Stomach smooth muscle (tissue), 2 donors: ENCODE data around the gene GALK1.

Source experiments
- H3K27ac ChIP-seq: one replicate; pipeline ENCODE4 v1.7.0; 2013; ENCODE audit warnings: mild to moderate bottlenecking, low read length, inconsistent platforms
- H3K27me3 ChIP-seq, 2 donors: one replicate each; pipeline ENCODE4 v1.7.0; 2013; ENCODE audit warnings: low read length in 2 of 2; ENCODE audit not compliant: insufficient read depth in 2 of 2, control insufficient read depth in 1 of 2
- H3K36me3 ChIP-seq, 2 donors: one replicate each; pipeline ENCODE4 v1.7.0; 2013; ENCODE audit warnings: low read length in 2 of 2; ENCODE audit not compliant: control insufficient read depth in 2 of 2, insufficient read depth in 2 of 2
- H3K4me1 ChIP-seq: one replicate; pipeline ENCODE4 v1.7.0; 2013; ENCODE audit warnings: low read length; ENCODE audit not compliant: control insufficient read depth, insufficient read depth
- H3K4me3 ChIP-seq, 2 donors: one replicate each; pipeline ENCODE4 v1.7.0; 2013; ENCODE audit warnings: low read length in 2 of 2
- H3K9ac ChIP-seq, 2 donors: one replicate each; pipeline ENCODE4 v1.7.0; 2013; ENCODE audit warnings: low read length in 2 of 2, mild to moderate bottlenecking in 1 of 2
- H3K9me3 ChIP-seq, 2 donors: one replicate each; pipeline ENCODE4 v1.7.0; 2013; ENCODE audit warnings: low read length in 2 of 2; ENCODE audit not compliant: control insufficient read depth in 2 of 2
- donor health status: healthy.
- donor health status: Pancreatic carcinoma.

The GALK1 gene

GRCh38 chr17:75807861-75808260 is 42.9 kb upstream of the GALK1 start:
- no peak overlapping the region for H3K9ac ChIP-seq
- H3K36me3 ChIP-seq, result peaks cover 15 to 22% of the 10 kb centered on the region in 2 donors
- no peak overlapping the region for H3K27ac ChIP-seq
- H3K4me3 ChIP-seq, result no peak overlapping the region
- H3K27me3 ChIP-seq, result no peaks in the 10 kb centered on the region
- H3K9me3 ChIP-seq, result no peaks in the 10 kb centered on the region
- H3K4me1 ChIP-seq, result peaks cover 6% of the 10 kb centered on the region

- Histone ChIP-seq H3K36me3 (peaks cover 6 to 13% of the 10 kb centered on the region in 2 donors), H3K4me3 (no peak overlapping the region), H3K9ac (no peak overlapping the region), H3K27ac (no peak overlapping the region), H3K9me3 (no peaks in the 10 kb centered on the region), H3K27me3 (no peaks in the 10 kb centered on the region), H3K4me1 (peaks cover 6% of the 10 kb centered on the region)
Observed at GRCh38 chr17:75806822-75807500, 42.0 kb upstream of the GALK1 start.

- Histone ChIP-seq H3K36me3 (peaks cover 6 to 11% of the 10 kb centered on the region in 2 donors), H3K4me3 (no peak overlapping the region)
Observed at GRCh38 chr17:75803883-75804282, 38.9 kb upstream of the GALK1 start.

GRCh38 chr17:75799402-75799801 is 34.4 kb upstream of the GALK1 start:
- no peaks in the 10 kb centered on the region for H3K4me1 ChIP-seq
- H3K4me3 ChIP-seq, result no peak overlapping the region
- no peaks in the 10 kb centered on the region for H3K27me3 ChIP-seq
- H3K9ac ChIP-seq, result no peak overlapping the region
- H3K36me3 ChIP-seq, result peaks cover 13 to 21% of the 10 kb centered on the region in 2 donors
- no peak overlapping the region for H3K27ac ChIP-seq
- no peaks in the 10 kb centered on the region for H3K9me3 ChIP-seq

More at GRCh38 chr17:75803883-75804282, 38.9 kb upstream of the GALK1 start:
- Histone ChIP-seq H3K9me3 (no peaks in the 10 kb centered on the region), H3K27me3 (no peaks in the 10 kb centered on the region), H3K9ac (no peak overlapping the region), H3K4me1 (no peaks in the 10 kb centered on the region), H3K27ac (no peak overlapping the region)

GRCh38 chr17:75795820-75796607 is 31.0 kb upstream of the GALK1 start:
- H3K36me3 ChIP-seq, result peaks cover 19 to 27% of the 10 kb centered on the region in 2 donors
- H3K4me3 ChIP-seq, result no peak overlapping the region
- no peak overlapping the region for H3K9ac ChIP-seq
- H3K9me3 ChIP-seq, result no peaks in the 10 kb centered on the region
- H3K27ac ChIP-seq, result no peak overlapping the region
- H3K4me1 ChIP-seq, result no peaks in the 10 kb centered on the region
- no peaks in the 10 kb centered on the region for H3K27me3 ChIP-seq

- H3K27ac ChIP-seq, result no peak overlapping the region
- no peaks in the 10 kb centered on the region for H3K4me1 ChIP-seq
- no peak overlapping the region for H3K9ac ChIP-seq
- no peaks in the 10 kb centered on the region for H3K27me3 ChIP-seq
- peaks cover 12 to 16% of the 10 kb centered on the region in 2 donors for H3K36me3 ChIP-seq
- no peak overlapping the region for H3K4me3 ChIP-seq
- no peaks in the 10 kb centered on the region for H3K9me3 ChIP-seq
Observed at GRCh38 chr17:75793460-75793859, 28.5 kb upstream of the GALK1 start.

- H3K27ac ChIP-seq, result no peak overlapping the region
- no peak overlapping the region for H3K9ac ChIP-seq
- H3K4me3 ChIP-seq, result no peak overlapping the region
- H3K27me3 ChIP-seq, result no peaks in the 10 kb centered on the region
- no peaks in the 10 kb centered on the region for H3K9me3 ChIP-seq
- H3K4me1 ChIP-seq, result peaks cover 4% of the 10 kb centered on the region
- peaks cover 9% of the 10 kb centered on the region in 2 donors for H3K36me3 ChIP-seq
Observed at GRCh38 chr17:75791254-75791653, 26.3 kb upstream of the GALK1 start.

- H3K36me3 ChIP-seq, result no peaks in the 10 kb centered on the region
- no peaks in the 10 kb centered on the region for H3K27me3 ChIP-seq
- H3K9me3 ChIP-seq, result no peaks in the 10 kb centered on the region
- H3K4me1 ChIP-seq, result peaks cover 19% of the 10 kb centered on the region
- peak overlapping the region; percentile 99 for H3K27ac ChIP-seq
- peak overlapping the region; percentile 63 to 79 for H3K4me3 ChIP-seq
- H3K9ac ChIP-seq, result peak overlapping the region; percentile 88 to 98
Observed at GRCh38 chr17:75785016-75785890, 20.3 kb upstream of the GALK1 start.

- Histone ChIP-seq H3K4me3 (peak within 1 kb of the TSS; percentile 63 to 79), H3K4me1 (peaks cover 19% of the 10 kb centered on the region), H3K27me3 (no peaks in the 10 kb centered on the region), H3K27ac (peak within 1 kb of the TSS; percentile 99), H3K9ac (peak within 1 kb of the TSS; percentile 88 to 98), H3K9me3 (no peaks in the 10 kb centered on the region), H3K36me3 (no peaks in the 10 kb centered on the region)
Observed at GRCh38 chr17:75784473-75785015, 19.6 kb upstream of the GALK1 start, which contains the start of gene UNK. UNK (plus strand) TSS chr17:75784806; CDS start chr17:75784881, 75 bp downstream.

GRCh38 chr17:75783803-75784472 is 18.9 kb upstream of the GALK1 start:
- Histone ChIP-seq H3K4me3 (peak overlapping the region; percentile 57 to 79), H3K36me3 (no peaks in the 10 kb centered on the region), H3K27ac (peak overlapping the region; percentile 99), H3K27me3 (no peaks in the 10 kb centered on the region), H3K4me1 (peaks cover 19% of the 10 kb centered on the region), H3K9me3 (no peaks in the 10 kb centered on the region), H3K9ac (peak overlapping the region; percentile 88 to 89)
